Skin epidermis (tissue), 12 donors: ENCODE measurements around the gene SPPL3.
A peak's percentile ranks its signal among the peaks of the same experiment; 100 is the strongest.

Experiments used
- H3K27ac ChIP-seq, 21 experiments: fragments of 200-600 bp; sonication (generic) in 11 of 21; one replicate each; pipeline ENCODE4 v1.5.0; 2020; ENCODE audit warnings: mild to moderate bottlenecking in 3 of 21, inconsistent platforms in 2 of 21, moderate library complexity in 2 of 21
- H3K4me3 ChIP-seq, 7 experiments: fragments of 200-600 bp; sonication (generic) in 2 of 7; one replicate each; pipeline ENCODE4 v1.5.0; 2020; ENCODE audit warnings: inconsistent platforms in 2 of 7, mild to moderate bottlenecking in 2 of 7, moderate library complexity in 1 of 7

SPPL3 gene

DNA sequence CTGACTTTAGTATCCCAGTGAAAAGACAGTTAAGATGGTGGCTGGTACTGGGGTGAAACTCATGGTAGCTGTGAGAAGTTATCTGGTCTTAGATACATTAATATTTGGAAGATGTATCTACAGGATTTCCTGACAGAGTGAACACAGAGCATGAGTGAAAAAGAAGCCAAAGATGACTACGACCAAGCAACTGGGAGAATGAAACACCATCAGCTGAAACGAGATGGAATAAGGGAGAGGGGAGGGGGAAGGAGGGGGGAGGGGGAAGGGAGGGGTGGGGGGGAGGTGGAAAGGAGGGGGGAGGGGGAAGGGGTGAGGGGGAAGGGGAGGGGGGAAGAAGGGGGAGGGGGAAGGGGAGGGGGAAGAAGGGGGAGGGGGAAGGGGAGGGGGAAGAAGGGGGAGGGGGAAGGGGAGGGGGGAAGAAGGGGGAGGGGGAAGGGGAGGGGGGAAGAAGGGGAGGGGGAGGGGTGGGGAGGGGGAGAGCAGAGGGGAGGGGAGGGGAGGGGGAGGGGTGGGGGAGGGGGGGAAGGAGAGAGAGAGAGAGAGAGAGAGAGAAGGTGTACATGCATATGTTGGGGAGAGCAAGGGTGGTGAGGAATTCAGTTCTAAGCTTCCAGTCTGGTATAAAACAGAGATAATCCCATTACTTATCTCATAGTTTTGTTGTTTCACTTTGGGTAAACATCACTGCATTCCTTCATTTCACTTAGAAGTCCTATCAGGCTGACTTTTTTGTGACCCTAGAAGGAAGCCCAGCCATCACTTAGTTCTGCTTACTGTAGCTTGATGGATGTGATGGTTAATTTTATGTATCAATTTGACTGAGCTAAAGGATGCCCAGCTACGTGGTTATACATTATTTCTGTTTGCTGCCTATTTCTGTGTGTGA lies 73.9 kb downstream of the SPPL3 start:
- Histone ChIP-seq H3K4me3 (no peak overlapping the region), H3K27ac (no peak overlapping the region)

- Histone ChIP-seq H3K27ac (no peak overlapping the region), H3K4me3 (no peak overlapping the region)
Measured at GRCh38 chr12:120826335-120826734, 77.8 kb downstream of the SPPL3 start.

DNA sequence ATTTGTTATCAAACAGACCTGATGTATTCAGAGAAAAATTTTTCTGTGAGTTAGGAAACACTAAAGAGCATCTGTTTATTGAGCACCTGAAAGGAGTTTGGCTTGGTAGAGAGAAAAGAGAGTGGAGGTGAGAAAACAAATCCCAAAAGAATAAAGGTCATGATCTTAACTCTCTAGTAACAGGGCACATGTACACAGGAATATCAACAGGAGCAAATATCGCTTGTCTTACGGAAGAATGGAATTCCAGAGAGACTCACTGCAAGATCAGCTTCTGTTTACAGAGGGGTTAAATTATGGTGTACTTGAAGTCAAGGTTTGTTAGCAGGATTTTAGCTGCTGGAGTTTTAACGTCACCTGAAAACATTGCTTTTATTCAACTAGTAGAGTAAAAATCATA lies 78.8 kb downstream of the SPPL3 start:
- Histone ChIP-seq H3K4me3 (no peak overlapping the region), H3K27ac (no peak overlapping the region)

DNA sequence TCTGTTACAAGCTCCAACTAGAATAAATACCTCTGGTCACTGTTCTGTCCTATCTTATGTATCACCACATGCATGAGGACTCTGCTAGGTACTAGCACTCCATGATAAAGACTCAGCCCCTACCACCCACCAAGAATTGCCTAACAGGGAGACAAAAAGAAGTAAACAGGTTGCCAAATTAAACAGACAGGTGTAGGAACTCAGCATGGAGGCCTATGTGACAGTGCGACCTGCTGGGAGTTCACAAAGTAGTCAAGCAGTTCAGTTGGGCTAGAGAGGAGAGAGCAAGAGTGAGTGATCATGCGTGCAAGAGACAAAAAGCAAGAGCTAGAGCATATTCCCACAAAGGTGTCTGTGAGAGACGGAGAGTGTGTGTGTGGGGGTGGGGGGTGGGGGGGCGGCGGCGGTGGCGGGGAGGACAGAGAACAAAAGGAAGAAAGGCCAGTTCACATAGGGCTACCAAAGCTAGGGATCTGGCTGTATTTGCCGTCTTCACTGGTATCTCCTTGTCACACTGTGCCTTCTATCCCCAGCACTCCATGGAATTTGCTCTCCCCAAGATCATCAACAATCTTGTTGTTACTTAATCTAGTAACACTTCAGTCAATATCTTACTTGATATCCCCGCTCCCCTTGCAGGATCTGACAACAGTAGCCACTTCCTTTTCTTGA lies 81.2 kb downstream of the SPPL3 start:
- no peak overlapping the region for H3K4me3 ChIP-seq
- H3K27ac ChIP-seq = no peak overlapping the region

- Histone ChIP-seq H3K27ac (no peak overlapping the region), H3K4me3 (no peak overlapping the region)
Measured at GRCh38 chr12:120821878-120822277, 82.3 kb downstream of the SPPL3 start.

DNA sequence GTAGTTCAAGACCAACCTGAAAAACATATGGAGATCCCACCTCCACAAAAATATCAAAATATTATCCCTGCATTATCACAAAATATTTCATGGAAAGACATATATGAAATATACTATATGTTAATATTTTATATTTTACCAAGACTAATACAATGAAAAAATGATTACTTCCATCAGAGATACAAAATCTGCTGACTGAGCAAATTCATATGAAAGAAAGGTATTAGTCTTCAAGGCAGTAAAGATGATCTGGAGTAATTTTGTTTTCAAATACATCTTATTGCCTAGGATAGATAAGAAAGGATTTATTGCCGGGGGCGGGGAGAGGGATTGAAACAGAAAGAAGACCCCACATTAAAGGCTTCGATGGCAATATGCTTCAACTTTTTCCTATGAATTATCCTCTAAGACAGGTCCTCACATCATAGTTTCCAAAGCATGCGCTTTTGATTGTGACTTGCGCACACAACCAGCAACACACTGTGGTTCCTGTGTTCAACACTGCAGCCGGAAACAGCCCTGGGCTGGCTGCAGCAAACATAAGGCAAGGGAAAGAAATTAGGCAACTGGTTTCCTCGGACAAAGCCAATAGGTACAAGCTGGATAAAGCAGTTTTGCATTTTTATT lies 83.2 kb downstream of the SPPL3 start:
- no peak overlapping the region for H3K27ac ChIP-seq

DNA sequence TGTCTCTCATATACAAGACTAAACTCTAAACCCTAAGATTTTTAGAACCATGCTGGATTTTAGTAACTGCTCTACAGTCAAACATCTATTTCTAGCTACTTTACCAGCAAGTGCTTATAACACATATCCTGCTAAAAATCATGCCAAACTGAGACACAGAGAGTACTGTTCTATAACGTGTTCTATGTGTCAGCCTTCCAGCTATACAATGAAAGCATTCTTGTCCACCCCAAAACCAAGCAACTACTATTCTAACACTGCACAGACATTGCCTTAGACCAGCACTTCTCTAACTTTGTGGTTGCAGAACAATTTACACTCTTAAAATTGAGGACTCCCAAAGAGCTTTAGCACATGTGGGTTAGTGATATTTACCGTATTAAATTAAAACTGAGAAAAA lies 85.7 kb downstream of the SPPL3 start:
- H3K4me3 ChIP-seq = no peak overlapping the region
- H3K27ac ChIP-seq = no peak overlapping the region

More for the DNA sequence above, 83.2 kb downstream of the SPPL3 start:
- no peak overlapping the region for H3K4me3 ChIP-seq

- H3K4me3 ChIP-seq = no peak overlapping the region
- peak overlapping the region in 1 of 21 experiments; percentile 12 for H3K27ac ChIP-seq
Measured at GRCh38 chr12:120817559-120818330, 86.4 kb downstream of the SPPL3 start.

DNA sequence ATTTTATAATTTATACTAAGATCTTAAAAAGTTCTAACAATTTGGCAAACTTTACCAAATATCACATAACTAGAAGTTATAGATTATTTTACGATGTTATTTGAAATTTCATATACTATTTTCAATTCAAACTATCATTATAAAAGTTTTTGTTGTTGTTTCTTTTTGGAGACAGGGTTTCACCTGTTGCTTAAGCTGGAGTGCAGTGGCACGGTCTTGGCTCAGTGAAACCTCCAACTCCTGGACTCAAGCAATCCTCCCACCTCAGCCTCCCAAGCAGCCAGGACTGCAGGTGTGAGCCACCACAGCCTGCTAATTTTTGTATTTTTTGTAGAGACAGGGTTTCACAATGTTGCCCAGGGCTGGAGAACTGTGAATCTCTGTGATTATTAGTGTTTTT lies 87.8 kb downstream of the SPPL3 start:
- Histone ChIP-seq H3K4me3 (no peak overlapping the region), H3K27ac (no peak overlapping the region)

DNA sequence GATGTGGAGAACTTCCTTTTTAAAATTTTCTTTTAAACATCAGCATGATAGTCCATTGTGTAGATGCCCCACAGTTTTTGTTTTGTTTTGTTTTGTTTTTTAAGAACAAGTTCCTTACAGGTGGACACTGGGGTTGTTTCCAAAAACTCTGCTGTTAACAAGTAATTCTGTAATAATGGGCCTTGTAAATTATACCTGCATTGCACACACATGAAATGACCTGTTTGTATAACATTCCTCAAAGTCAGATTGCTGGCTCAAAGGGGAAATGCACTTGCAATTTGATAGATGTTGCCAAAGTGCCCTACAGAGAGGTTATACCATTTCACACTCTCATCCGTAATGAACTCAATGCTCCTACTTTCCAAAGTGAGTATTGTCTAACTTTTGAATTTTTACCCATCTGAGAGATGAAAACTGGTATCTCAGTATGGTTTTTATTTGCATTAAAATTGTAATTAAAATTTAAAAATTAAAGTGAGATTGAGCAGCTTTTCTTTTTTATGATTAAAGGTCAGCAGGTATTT lies 89.2 kb downstream of the SPPL3 start:
- no peak overlapping the region for H3K27ac ChIP-seq
- no peak overlapping the region for H3K4me3 ChIP-seq

DNA sequence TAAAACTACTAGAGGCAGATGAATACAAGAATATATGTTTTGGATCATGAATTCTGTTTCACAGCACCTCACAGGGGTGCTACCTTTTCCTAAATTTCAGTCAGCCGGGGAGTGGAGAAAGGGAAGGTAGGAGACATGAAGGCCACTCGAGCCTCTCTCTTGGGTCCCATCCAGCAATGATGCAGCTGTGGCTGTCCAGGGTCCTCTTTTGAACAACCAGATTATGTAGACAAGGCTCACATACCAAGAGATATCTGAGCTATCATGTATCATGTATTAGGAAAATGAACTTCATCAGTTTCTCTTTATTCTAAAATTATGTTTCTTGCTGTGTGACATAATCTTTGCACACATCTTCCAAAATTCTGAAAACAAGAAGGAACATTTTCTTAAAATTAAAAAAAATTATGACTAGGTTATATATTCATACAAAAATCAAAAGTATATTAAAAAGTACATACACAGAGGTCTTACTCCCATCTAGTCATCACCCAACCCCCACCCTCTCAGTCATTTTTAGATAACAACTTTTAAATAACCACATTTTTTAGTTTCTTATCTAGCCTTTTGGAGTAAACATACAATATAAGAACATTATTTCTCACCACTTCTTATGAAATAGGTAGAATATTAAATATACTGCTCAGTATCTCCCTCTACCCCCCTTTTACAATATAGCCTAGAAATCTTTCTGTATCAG lies 89.8 kb downstream of the SPPL3 start:
- H3K27ac ChIP-seq = no peak overlapping the region
- no peak overlapping the region for H3K4me3 ChIP-seq

- no peak overlapping the region for H3K4me3 ChIP-seq
- H3K27ac ChIP-seq = no peak overlapping the region
Measured at GRCh38 chr12:120813588-120814153, 90.5 kb downstream of the SPPL3 start.

DNA sequence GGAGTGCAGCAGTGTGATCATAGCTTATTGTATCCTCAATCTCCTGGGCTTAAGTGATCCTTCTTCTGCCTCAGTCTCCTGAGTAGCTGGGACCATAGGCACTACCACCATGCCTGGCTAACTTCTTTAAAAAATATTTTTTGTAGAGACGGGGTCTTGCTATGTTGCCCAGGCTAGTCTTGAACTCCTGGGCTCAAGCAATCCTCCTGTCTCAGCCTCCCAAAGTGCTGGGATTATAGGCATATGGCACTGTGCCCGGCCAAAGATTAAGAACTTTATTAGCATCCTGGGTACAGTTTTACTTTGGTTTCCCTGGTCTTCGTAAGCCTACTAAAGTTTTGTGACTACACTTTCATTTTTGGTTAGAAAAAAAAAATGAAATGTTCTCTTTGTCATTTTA lies 94.1 kb downstream of the SPPL3 start:
- H3K27ac ChIP-seq = no peak overlapping the region
- no peak overlapping the region for H3K4me3 ChIP-seq

GRCh38 chr12:120804428-120804827 lies 99.7 kb downstream of the SPPL3 start:
- H3K4me3 ChIP-seq = no peak overlapping the region

GRCh38 chr12:120801146-120801545 lies 103.0 kb downstream of the SPPL3 start:
- no peak overlapping the region for H3K27ac ChIP-seq
- H3K4me3 ChIP-seq = no peak overlapping the region

More at GRCh38 chr12:120804428-120804827, 99.7 kb downstream of the SPPL3 start:
- H3K27ac ChIP-seq = no peak overlapping the region

GRCh38 chr12:120800665-120801064 lies 103.5 kb downstream of the SPPL3 start:
- no peak overlapping the region for H3K4me3 ChIP-seq
- H3K27ac ChIP-seq = no peak overlapping the region

GRCh38 chr12:120799243-120800045 lies 104.7 kb downstream of the SPPL3 start:
- Histone ChIP-seq H3K27ac (no peak overlapping the region), H3K4me3 (no peak overlapping the region)

- H3K27ac ChIP-seq = no peak overlapping the region
- no peak overlapping the region for H3K4me3 ChIP-seq
Measured at GRCh38 chr12:120798696-120799095, 105.5 kb downstream of the SPPL3 start.
